CD4-positive, alpha-beta T cell (primary cell): ENCODE measurements around the gene XPO6. TPM values are rescaled to one million over a fixed set of nuclear protein-coding genes. Genes with fewer than 3 reads are reported as not detected.
"Not testable (repeated sequence)": the region's sequence is repeated elsewhere in the genome, so short reads cannot be mapped to it uniquely, and the experiment has no call there.

Source experiments
- ATAC-seq: fragments of 200-7000 bp; cut with Tn5 transposase; one replicate; pipeline ENCODE4 v1.10.0; 2022; ENCODE audit warnings: mild to moderate bottlenecking; ENCODE audit not compliant: poor library complexity
- CTCF ChIA-PET: fragments of 350-600 bp; sonication (Branson Sonifier 250); formaldehyde crosslinking; loops from one replicate; lab custom pipeline; 2021; ENCODE audit warnings: antibody characterized with exemption, inconsistent platforms; lab: Charles Lee
- POLR2A ChIA-PET: fragments of 350-600 bp; sonication (Branson Sonifier 250); formaldehyde crosslinking; loops from one replicate; lab custom pipeline; 2021; ENCODE audit warnings: antibody characterized with exemption, inconsistent platforms; lab: Charles Lee
- DNase-seq, 14 experiments: peaks; one replicate each; pipeline ENCODE4 v3.0.0-alpha.2; 2013 to 2020; ENCODE audit warnings: mixed read lengths in 2 of 14
- H3K27ac ChIP-seq, 2 donors: one replicate each; pipeline versions ENCODE4 v1.5.1 to v1.7.0; 2013; ENCODE audit warnings: low read length in 2 of 2, low read depth in 1 of 2, mild to moderate bottlenecking in 1 of 2
- H3K27me3 ChIP-seq, 2 experiments: 1 replicate in 1 of 2; 2 replicates in 1 of 2; pipeline versions ENCODE4 v1.6.1 to v1.7.0; 2013; ENCODE audit warnings: low read length in 2 of 2, control low read depth in 1 of 2, mild to moderate bottlenecking in 1 of 2, moderate library complexity in 1 of 2; ENCODE audit not compliant: insufficient read depth in 2 of 2, control insufficient read depth in 1 of 2
- H3K36me3 ChIP-seq: one replicate; pipeline ENCODE4 v1.6.1; 2013; ENCODE audit warnings: low read length, control low read depth; ENCODE audit not compliant: insufficient read depth
- H3K4me1 ChIP-seq: one replicate; pipeline ENCODE4 v1.6.1; 2013; ENCODE audit warnings: low read length, control low read depth; ENCODE audit not compliant: insufficient read depth
- H3K4me3 ChIP-seq: one replicate; pipeline ENCODE4 v1.5.1; 2013; ENCODE audit warnings: mild to moderate bottlenecking, low read length, moderate library complexity
- H3K9me3 ChIP-seq, 2 experiments: 1 replicate in 1 of 2; 2 replicates in 1 of 2; pipeline versions ENCODE4 v1.6.1 to v1.7.0; 2013; ENCODE audit warnings: low read length in 2 of 2, mild to moderate bottlenecking in 2 of 2, control low read depth in 1 of 2, moderate library complexity in 1 of 2; ENCODE audit not compliant: control insufficient read depth in 1 of 2, insufficient read depth in 1 of 2
- H3K27ac Mint-ChIP-seq: one replicate; pipeline ENCODE4 v1.8.0; 2020; ENCODE audit warnings: mixed read lengths
- H3K27me3 Mint-ChIP-seq: one replicate; pipeline ENCODE4 v1.8.0; 2021; ENCODE audit warnings: mixed read lengths
- H3K36me3 Mint-ChIP-seq: one replicate; pipeline ENCODE4 v1.8.0; 2021; ENCODE audit warnings: low read depth, mixed read lengths
- H3K4me1 Mint-ChIP-seq: one replicate; pipeline ENCODE4 v1.8.0; 2021; ENCODE audit warnings: low read depth, mixed read lengths
- H3K4me3 Mint-ChIP-seq: one replicate; pipeline ENCODE4 v1.8.0; 2020; ENCODE audit warnings: mild to moderate bottlenecking, mixed read lengths
- H3K9me3 Mint-ChIP-seq: one replicate; pipeline ENCODE4 v1.8.0; 2020; ENCODE audit warnings: mixed read lengths
- CTCF ChIP-seq: fragments of 200-600 bp; IDR thresholded peaks from one replicate; pipeline ENCODE4 v1.8.0; 2022; ENCODE audit warnings: antibody characterized with exemption, mild to moderate bottlenecking
- intact Hi-C, 2 experiments: fragments of 100-400 bp; cut with DNase I in 1 of 2; cut with micrococcal nuclease in 1 of 2; formaldehyde crosslinking; loops; one replicate each; pipeline versions ENCODE4 v1.15.1 to v1.9.0; 2023 to 2025; cut with DNase I, micrococcal nuclease
- total RNA-seq, 174 experiments: library from RNA in 2 of 174; stranded (reverse) in 2 of 174; gene quantifications; one replicate each; pipeline ENCODE4 v1.2.3 and lab custom pipeline; 2021 to 2026

XPO6 gene
- total RNA-seq, 2 experiments from 2014 or later: 378 to 390 TPM

- no peak for TF ChIP-seq CTCF
- Mint-ChIP-seq H3K9me3 (no peaks in the 10 kb centered on the region), H3K27ac (no peak overlapping the region), H3K4me3 (no peak overlapping the region), H3K36me3 (no peaks in the 10 kb centered on the region), H3K27me3 (no peaks in the 10 kb centered on the region), H3K4me1 (peaks cover 7% of the 10 kb centered on the region)
- intact Hi-C loops: no loop called here
- peaks cover 0 to 9% of the 10 kb centered on the region in 2 experiments for H3K9me3 ChIP-seq
- no peak overlapping the region for H3K4me3 ChIP-seq
- H3K27me3 ChIP-seq: no peaks in the 10 kb centered on the region
- ChIA-PET CTCF (no interaction called here), POLR2A (no interaction called here)
- H3K27ac ChIP-seq: no peak overlapping the region
- no peak for ATAC-seq
- H3K4me1 ChIP-seq: peaks cover 12% of the 10 kb centered on the region
- DNase-seq: no peak
- no peaks in the 10 kb centered on the region for H3K36me3 ChIP-seq
Observed at GRCh38 chr16:28255838-28256237, 44.1 kb upstream of the XPO6 start.

DNA sequence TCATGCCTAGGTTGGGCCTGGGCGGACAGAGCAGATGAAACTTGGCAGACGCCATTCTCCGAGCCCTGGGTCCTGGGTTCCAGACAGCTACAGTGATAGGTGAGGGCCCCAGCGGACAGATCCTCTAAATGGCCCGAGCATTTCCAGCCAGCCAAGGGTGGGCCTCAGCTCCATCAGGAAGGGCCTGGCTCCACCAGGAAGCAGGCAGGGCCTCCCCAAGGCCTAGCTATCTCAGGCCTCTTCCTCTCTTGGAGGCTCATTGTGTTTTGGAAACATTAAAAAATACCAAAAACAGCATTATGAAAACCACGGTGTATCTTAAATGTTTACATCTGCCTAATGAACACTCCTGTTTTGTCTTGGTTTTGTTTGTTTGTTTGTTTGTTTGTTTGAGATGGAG is 42.4 kb upstream of the XPO6 start:
- TF ChIP-seq CTCF: no peak
- no peaks in the 10 kb centered on the region for H3K4me1 Mint-ChIP-seq
- Histone ChIP-seq H3K27me3 (no peaks in the 10 kb centered on the region), H3K36me3 (no peaks in the 10 kb centered on the region), H3K4me1 (peaks cover 5% of the 10 kb centered on the region), H3K4me3 (no peak overlapping the region), H3K27ac (no peak overlapping the region), H3K9me3 (peaks cover 0 to 9% of the 10 kb centered on the region in 2 experiments)
- no peaks in the 10 kb centered on the region for H3K36me3 Mint-ChIP-seq
- H3K27ac Mint-ChIP-seq: no peak overlapping the region
- CTCF ChIA-PET: no interaction called here
- no peaks in the 10 kb centered on the region for H3K9me3 Mint-ChIP-seq
- intact Hi-C loops: no loop called here
- H3K27me3 Mint-ChIP-seq: no peaks in the 10 kb centered on the region
- no peak overlapping the region for H3K4me3 Mint-ChIP-seq
- ATAC-seq: no peak
- POLR2A ChIA-PET: no interaction called here
- no peak for DNase-seq

DNA sequence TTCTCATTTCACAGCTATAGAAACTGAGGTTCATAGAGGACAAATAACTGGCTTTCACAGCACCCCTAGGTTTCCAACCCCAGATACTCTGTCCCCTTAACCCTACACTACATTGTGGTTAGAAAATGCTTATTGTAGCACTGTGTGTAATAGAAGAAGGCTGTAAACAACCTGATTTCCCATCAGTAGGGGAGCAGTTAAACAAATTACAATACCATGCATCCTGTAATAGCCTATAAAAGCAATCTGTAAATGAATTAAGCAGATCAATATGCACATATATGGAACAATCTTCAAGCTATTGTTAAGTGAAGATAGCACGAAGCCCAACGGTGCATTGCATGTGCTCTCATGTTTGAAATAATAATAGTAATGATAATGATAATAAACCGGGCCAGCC is 39.2 kb upstream of the XPO6 start:
- Mint-ChIP-seq H3K36me3 (no peaks in the 10 kb centered on the region), H3K27me3 (no peaks in the 10 kb centered on the region), H3K9me3 (no peaks in the 10 kb centered on the region), H3K27ac (no peak overlapping the region), H3K4me1 (no peaks in the 10 kb centered on the region), H3K4me3 (no peak overlapping the region)
- Histone ChIP-seq H3K36me3 (no peaks in the 10 kb centered on the region), H3K27me3 (no peaks in the 10 kb centered on the region), H3K9me3 (peaks cover 0 to 4% of the 10 kb centered on the region in 2 experiments), H3K4me1 (no peaks in the 10 kb centered on the region), H3K4me3 (no peak overlapping the region), H3K27ac (no peak overlapping the region)
- CTCF ChIA-PET: no interaction called here
- ATAC-seq (no peak), DNase-seq (no peak)
- POLR2A ChIA-PET: no interaction called here
- TF ChIP-seq CTCF: no peak
- intact Hi-C loops: no loop called here

DNA sequence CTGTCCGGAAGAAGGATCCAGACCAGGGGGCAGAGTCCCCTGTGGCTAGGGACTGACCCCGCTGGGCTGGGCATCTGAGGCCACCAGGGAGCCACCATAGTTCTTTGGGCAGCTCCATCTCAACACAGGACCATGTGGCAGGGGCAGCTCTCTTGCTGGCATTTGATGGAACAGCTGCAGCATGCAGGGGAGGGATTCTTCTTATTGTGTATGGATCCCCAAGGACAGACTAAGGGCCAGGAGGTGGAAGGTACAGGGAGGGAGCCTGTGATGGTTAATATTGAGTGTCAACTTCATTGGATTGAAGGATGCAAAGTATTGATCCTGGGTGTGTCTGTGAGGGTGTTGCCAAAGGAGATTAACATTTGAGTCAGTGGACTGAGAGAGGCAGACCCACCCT is 37.7 kb upstream of the XPO6 start:
- H3K4me3 ChIP-seq, H3K4me1 Mint-ChIP-seq, CTCF ChIA-PET, H3K27me3 Mint-ChIP-seq, H3K36me3 ChIP-seq, H3K4me3 Mint-ChIP-seq, H3K9me3 ChIP-seq, H3K27me3 ChIP-seq, H3K27ac ChIP-seq, POLR2A ChIA-PET, H3K9me3 Mint-ChIP-seq, intact Hi-C loops, H3K4me1 ChIP-seq, H3K36me3 Mint-ChIP-seq, ATAC-seq, H3K27ac Mint-ChIP-seq, DNase-seq: not testable (repeated sequence)
